Hematopoietic multipotent progenitor cell treated with erythropoietin and hydrocortisone succinate and interleukin-3 and kit ligand, for 8 days (in vitro differentiated cells): ENCODE data around the gene GRM2.

Experiments used
- DNase-seq: peaks from one replicate; pipeline ENCODE4 v3.0.0-alpha.2; 2015

GRM2 gene

DNA sequence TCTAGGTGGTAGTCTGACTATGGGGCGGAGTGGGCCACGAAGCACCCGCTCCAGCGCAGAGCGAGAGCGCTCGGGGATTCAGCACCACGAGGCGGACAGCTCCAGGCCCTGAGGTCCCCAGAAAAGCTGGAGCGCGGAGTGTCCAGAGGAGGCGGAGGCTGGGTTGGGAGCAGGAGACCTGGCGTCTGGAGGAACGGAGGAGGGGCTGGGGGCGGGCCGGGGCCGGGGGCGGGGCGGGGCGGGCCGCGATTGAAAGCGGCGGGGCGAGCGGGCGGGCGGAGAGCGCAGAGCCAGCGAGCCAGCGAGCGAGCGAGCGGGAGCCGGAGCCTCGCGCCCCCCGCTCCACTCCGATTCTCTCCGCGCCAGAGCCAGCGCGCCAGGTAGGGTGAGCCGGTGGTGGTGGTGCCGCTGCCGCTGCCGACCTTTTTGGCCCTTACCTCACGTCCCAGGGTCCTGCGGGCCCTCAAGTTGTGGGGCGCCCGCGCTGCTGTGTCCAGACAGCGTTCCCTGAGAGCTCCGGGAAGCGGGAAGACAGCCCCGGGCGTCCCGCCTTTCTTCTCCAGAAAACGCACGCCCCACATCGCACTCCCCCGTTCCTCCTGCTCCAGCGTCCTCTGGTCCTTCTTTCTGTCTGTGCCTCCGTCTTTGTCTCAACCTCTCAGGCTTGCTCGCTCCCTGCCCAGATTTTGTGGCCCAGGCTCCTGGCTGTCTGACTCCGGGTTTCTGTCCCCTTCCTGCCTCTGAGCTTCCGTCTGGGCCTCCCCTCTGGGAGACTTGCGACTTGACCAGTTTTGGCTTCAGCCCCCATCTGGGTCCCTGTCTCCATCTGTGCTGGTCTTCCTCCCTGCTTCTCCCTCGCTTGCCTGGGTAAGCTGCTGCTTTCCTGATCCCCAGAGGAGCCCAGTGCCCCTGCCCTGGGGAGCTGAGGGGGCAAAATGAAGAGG is at the start of gene GRM2:
Gene GRM2 (plus strand): TSS at position 281 of the 944 bp plus-strand sequence. CDS start 1,916 bp downstream, outside the sequence.
- DNase-seq = peak; percentile 44

- DNase-seq = no peak
Observed at GRCh38 chr3:51657234-51657633, 49.6 kb upstream of the GRM2 start.

DNA sequence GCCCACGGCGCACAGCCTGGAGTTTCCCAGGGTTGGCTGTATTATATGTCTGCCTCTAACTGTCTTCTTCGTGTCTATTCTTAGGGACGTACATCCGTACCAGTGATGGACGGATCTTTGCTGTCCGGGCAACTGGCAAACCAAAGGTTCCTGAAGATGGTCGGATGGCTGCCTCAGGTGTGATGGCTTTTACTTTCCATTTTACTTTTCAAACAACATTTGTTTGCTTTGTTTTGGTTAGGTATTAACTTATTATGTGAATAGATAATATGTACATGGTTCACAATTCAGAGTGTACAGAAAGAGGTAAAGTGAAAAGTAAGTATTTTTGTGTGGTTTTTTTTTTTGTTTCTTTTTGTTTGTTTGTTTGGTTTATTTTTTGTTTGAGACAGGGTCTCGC is 46.9 kb upstream of the GRM2 start:
- DNase-seq = no peak

DNA sequence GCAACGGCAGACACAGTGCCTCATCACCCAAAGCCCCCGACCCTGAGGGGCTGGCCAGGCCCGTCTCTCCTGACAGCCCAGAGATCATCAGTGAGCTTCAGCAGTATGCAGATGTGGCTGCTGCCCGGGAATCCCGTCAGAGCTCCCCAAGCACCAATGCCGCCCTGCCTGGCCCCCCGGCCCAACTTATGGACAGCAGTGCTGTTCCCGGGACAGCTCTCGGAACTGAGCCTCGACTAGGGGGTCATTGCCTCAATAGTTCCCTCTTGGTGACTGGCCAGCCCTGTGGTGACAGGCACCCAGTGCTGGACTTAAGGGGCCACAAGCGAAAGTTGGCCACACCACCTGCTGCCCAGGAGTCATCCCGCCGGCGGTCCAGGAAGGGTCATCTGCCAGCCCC is 44.4 kb upstream of the GRM2 start:
- DNase-seq = no peak

DNA sequence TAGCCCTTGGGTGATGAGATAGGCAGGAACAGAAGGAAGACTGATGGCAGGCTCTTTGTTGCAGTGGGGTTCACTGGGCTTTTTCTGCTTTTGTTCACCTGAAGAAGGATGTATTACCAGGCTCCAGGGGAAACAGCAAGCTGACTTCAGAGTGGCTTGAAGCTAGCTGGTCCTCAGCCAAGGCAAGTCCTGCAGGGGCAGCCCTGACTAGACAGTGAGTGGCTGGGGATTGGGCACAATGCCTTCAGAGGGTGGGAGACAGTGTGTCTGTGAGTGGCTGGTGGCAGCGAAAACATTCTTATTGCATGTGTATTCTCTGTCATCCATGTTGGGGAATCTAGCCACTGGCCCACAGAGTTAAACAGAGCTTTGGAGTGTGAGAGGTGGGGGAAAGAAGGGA is 38.1 kb upstream of the GRM2 start:
- DNase-seq = no peak

DNA sequence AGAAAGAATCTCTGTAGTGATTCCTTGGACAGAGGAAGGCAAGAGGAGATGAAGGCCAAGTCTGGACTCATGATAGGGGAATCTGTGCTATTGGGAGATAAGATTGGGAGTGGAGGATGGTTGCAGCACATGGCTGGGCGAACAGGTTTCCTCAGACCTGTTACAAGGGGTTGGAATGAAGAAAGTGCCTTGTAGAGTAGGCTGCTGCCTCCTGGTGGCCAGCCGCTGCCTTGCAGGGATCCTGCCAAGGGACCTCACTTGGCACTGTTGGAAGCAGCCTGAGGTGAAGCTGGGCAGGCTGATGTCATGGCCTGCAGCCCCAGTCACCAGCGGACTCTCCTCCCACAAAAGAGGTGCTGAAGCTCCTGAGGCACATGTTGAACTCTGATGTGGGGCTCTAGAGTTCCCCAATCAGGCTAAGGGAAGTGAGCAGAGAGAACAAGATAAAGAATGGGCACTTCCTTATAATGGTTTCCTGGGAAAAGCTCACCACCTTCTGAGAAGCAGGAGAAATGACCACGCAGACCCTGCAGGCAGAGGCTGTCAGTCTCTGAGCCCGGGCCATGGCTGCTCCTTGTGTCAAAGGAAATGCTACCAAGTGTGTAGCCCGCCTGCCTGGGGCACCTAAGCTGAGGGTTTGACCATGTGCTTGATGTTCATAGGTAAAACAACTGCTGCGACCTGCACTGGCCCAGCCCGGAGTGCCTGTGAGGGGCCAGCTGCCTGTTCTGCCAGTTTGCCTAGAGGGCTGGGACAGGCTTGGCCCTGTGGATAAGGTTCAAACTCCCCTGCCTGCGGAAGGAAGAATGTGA is 37.4 kb upstream of the GRM2 start:
- DNase-seq = peak; percentile 90

- DNase-seq = no peak
Observed at GRCh38 chr3:51670053-51670822, 36.6 kb upstream of the GRM2 start.

DNA sequence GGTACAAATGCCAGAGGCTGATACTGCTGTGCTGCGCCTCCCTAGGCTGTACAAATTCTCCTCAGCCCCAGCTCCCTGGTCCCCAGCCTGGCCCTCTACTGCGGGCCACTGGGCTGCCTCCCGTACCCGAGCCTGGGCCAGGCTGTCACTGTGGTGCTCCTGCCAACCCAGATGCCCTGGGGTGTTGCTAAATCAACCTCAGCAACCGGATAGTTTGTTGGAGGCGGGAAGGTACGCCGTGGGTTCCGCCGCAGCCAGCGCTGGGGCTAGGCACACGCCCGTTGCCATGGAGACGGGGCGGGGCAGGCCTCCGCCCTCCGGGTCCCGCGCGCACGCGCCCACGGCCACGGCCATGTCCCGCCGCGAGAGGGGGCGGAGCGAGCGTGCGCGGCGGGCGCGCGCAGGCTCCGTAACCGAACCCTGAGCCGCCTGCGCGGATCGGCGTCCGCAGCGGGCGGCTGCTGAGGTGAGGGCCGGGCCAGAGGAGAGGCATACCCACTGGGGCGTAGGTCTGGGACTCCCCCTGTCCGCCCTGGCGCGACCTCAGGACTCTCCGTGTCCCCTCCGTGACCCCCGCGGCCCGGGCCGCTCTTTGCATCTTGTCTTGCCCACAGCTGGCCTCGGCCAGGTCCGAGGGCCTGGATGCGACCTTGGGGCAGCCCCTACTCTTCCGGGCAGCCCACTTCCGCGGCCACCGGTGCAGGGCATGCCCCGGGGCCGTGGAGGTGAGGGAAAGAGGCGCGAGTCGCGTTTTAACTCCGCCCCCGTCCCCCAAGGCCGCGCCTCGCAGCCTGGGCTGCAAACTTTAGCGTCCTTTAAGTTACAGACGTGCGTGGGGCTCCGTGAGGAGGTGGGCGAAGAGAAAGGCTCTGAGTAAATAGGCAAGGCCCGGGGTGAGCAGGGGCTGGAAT is 35.8 kb upstream of the GRM2 start, which contains the start of gene TEX264:
Gene TEX264 (plus strand): TSS at position 430 of the 911 bp plus-strand sequence. CDS start 3,053 bp downstream, outside the sequence.
- peak; percentile 92 for DNase-seq

- peak; percentile 82 for DNase-seq
Observed at GRCh38 chr3:51671734-51672475, 35.0 kb upstream of the GRM2 start.

GRCh38 chr3:51673181-51673801 is 33.6 kb upstream of the GRM2 start:
- DNase-seq = no peak

DNA sequence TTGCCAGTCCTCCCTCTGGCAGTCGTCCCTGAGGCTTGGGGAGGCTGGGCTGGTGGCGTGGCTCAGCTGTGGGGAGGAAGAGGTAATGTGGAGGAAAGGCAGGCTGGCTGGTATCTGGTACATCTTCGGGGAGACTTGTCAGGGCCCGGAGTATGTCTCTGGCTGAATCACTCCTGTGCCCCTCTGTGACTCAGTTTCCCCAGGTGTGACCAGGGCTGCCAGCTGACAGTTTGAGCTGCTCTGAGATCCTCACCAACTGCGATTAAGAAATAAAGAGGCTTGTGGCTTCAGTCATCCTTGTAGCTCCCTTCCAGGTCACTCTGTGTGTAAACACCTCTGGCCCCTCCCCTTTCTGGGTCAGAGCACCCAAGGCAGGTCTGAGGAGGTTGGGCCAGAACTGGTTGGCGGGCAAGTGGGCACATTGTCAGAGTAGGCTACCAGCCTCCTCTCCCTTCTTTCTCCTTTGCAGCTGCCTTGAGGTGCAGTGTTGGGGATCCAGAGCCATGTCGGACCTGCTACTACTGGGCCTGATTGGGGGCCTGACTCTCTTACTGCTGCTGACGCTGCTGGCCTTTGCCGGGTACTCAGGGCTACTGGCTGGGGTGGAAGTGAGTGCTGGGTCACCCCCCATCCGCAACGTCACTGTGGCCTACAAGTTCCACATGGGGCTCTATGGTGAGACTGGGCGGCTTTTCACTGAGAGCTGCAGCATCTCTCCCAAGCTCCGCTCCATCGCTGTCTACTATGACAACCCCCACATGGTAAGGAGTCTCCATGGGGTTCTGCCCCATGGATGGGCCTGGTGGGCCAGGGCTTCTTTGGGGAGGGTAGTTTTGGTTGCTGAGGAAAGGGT is 32.8 kb upstream of the GRM2 start:
- DNase-seq = no peak

- no peak for DNase-seq
Observed at GRCh38 chr3:51675201-51675611, 31.7 kb upstream of the GRM2 start.

- no peak for DNase-seq
Observed at GRCh38 chr3:51676102-51676640, 30.7 kb upstream of the GRM2 start.

DNA sequence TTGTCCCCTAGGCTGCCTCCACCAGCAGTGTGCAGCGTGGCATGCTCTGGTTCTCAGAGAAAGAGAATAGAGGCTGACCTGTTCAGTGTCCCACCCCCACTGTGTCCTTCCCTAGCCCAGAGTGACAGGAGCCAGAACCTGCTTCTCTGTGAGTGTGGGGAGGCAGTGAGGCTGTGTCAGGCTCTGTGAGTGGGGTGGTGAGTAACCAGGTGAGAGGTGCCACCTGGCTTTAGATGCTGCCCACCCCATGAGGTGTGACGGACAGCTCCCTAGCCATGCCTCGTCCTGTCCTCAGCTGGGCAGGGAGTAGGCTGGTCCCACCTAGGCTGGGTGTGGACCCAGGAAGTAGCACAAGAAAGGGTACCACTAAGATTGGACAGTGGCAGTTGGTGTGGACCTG is 29.5 kb upstream of the GRM2 start:
- DNase-seq = no peak

DNA sequence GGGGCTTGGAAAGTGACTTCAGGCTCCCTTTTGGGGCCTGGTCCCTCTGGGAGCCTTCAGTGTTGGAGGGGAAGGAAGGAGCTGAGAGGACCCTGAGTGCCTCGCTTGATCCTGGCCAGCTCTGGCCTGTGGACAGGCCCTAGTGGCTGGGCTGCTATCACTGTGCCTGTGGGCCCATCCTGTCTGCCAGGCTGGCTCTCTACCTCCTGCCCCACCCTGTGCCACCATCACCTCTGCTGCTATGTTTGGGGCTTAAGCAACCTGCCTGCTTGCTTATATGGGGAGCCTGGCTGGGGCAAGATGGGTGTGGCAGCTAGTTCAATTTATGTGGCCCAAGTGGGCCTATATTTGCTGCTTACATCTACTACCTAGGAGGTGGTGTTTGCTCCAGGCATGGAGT is 28.7 kb upstream of the GRM2 start:
- DNase-seq = no peak

DNA sequence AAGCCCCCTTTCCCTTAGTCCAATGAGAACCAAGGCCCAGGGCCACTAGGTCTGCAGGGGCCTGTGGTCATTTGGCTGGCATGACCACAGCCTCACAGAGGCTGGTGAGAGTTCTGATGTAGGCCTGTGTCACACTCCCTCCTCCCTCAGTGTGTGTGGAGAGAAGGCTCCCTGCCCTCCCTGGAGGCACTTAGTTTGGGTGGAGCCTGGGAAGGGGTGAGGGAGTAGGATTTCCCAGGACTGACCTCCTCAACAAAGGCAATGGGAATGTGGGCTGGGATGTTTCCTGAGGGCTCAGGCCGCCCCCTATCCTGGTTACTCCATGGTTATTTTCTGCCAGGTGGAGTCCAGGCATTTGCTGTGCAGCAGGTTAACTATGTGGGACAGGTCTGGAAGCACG is 28.2 kb upstream of the GRM2 start:
- no peak for DNase-seq

DNA sequence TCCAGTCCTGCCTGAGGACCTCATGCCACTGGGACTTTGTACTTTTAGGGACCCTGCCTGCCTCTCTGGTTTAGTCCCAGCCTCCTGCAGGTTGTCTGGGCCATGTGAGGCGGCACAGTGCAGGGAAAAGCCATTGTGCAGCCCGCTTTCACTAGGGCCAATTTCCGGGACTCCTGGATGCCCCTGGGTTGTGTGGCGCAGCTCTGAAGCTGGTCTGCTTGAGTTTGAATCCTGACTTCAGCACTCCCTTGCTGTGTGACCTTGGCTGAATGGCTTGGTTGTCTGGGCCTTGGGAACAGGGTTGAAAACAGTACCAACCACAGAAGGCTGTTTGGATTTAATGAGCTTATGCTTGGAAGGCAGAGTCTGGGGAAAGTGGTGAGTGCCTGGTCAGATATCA is 27.6 kb upstream of the GRM2 start:
- DNase-seq = no peak

DNA sequence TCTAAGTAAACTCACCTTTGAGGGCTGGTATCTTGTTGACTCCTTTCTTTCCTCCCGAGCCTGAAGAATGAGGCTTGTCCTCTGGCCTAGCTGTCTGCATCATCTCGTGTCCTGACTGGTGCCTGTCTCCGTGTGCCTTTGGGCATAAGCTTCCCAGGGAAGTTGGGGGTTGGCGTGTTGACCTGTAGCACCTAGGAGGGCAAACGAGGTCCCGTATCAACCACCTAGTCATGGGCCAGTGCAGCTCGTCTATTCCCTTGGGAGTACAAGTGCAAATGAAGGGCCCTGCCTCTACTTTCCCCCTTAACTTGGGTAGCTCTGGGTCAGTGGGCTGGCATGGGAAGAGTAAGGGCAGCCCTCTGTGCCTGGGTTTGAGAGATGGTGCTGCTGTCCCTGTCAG is 27.1 kb upstream of the GRM2 start:
- no peak for DNase-seq

DNA sequence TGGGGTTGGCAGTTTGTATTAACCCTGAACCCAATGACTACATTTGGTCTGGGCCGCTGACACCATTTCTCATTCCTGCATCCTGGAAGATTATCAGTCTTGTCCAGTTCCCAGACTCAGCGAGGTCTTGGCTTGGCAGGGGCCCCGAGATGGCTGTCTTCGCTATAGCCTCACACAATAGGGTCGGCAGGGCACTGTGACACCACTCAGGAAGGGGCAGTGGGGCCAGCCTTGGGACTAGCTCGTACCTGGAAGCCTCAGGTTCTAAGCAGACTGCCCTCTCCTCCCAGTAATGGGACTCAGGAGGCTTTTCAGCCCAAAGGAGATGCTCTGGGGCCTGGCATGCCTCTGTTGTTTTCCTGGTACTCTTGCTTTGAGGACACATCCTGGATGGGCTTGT is 26.7 kb upstream of the GRM2 start:
- no peak for DNase-seq
